SH-SY5Y (cell line): ENCODE measurements around the gene TATDN3.

Source experiments
- GATA2 ChIP-seq: IDR thresholded peaks from 2 replicates; pipeline ENCODE4 v1.6.1; 2011; ENCODE audit warnings: mild to moderate bottlenecking, low read depth, low read length
- GATA3 ChIP-seq: IDR thresholded peaks from 2 replicates; pipeline ENCODE4 v1.6.1; 2011; ENCODE audit warnings: low read depth, mild to moderate bottlenecking, low read length, moderate library complexity

- no peak for TF ChIP-seq GATA3
- TF ChIP-seq GATA2 = 0 out of 2 replicates have a peak, but pooled peaks have one; percentile 5
These were observed 67.0 kb downstream of the TATDN3 start for GRCh38 chr1:212858461-212859265.
